Cardiac fibroblast (primary cell): ENCODE measurements around the gene FGF14.

ENCODE experiments used
- DNase-seq, 2 donors: peaks; one replicate each; pipeline versions ENCODE4 v3.0.0 to v3.0.0-alpha.2; 2010; ENCODE audit warnings: low read depth in 2 of 2
- H3K4me3 ChIP-seq, 2 donors: replicated peaks in 1 of 2; 1 replicate in 1 of 2; 2 replicates in 1 of 2; pipeline ENCODE4 v1.5.1; 2011; ENCODE audit warnings: low read depth in 2 of 2, low read length in 2 of 2, mild to moderate bottlenecking in 2 of 2, moderate library complexity in 1 of 2
- CTCF ChIP-seq: IDR thresholded peaks from one replicate; pipeline ENCODE4 v1.5.1; 2011; ENCODE audit warnings: low read depth, mild to moderate bottlenecking, low read length, inconsistent platforms

Gene FGF14

DNA sequence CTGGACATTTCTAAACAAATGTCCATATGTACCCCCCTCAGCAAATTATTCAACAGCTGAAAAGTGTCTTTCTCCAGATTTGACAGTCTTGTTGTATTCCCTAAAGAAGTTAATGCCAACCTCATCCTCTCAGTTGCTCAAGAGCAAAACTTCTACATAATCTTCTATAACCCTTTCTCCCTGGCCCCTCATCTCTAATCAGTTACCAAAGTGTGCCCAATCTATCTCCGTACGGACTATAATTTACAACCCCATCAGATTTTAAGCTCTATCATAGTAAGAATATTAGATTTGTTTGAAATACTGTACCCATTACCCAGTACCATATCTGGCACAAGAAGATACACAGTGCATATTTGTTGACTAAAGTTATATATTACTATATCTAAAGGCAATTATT lies 101.5 kb downstream of the FGF14 start:
- TF ChIP-seq CTCF: no peak
- no peak for DNase-seq
- H3K4me3 ChIP-seq: no peak overlapping the region

- H3K4me3 ChIP-seq: no peak overlapping the region
- DNase-seq: no peak
- no peak for TF ChIP-seq CTCF
Measured at GRCh38 chr13:102299366-102299765, 102.5 kb downstream of the FGF14 start.

GRCh38 chr13:102298051-102298450 lies 103.8 kb downstream of the FGF14 start:
- TF ChIP-seq CTCF: no peak
- no peak for DNase-seq
- no peak overlapping the region for H3K4me3 ChIP-seq

GRCh38 chr13:102295316-102296048 lies 106.4 kb downstream of the FGF14 start:
- no peak for TF ChIP-seq CTCF
- H3K4me3 ChIP-seq: no peak overlapping the region
- DNase-seq: peak; percentile 34 to 71

DNA sequence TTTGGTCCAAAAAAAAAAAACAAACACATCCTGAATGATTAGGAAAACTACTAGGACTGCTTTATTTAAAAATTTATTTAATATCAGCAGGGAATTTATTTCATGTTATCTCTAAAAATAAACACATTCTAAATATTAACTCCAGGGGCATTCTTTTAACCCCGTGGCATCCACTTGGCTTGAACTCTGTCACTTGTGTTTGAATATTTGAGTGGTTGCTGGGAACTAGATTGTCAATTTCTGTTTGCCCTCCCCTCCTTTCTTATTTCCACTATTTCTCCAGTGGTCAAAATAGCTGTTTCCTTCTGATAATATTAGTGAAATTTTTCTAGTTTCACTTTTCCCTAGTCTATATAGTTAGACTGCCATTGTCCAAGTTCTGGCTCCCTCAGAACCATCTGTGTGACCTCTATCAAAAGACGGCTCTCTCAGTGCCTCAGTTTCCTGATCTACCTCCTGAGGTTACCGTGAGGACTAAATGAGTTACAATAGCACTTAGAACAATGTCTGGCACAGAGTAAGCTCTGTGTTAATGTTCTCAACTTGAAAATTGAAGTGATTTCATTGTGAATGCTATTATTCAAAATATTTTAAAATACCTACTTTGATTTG lies 107.3 kb downstream of the FGF14 start:
- no peak for DNase-seq
- H3K4me3 ChIP-seq: no peak overlapping the region
- TF ChIP-seq CTCF: no peak

DNA sequence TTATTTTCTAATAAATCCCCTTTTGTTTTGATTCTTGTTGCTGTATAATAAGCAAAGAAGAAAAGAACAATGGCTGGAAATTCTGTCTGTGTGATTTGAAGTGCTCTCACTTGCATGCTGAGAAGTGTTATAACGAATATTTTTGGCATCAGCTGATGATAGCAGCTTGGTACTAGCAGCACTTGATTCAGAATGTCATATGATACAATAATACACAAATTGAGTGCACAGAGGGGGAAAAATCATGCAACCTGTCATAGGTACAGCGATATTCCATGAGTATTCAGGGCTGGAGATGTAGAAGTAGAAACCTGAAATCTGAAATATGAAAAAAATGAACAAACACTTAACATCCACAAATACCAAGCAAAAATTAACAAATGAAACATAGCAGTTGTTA lies 108.1 kb downstream of the FGF14 start:
- no peak for TF ChIP-seq CTCF
- H3K4me3 ChIP-seq: no peak overlapping the region
- no peak for DNase-seq
